Measurements from ENCODE around the gene RHO.

Gene RHO

DNA sequence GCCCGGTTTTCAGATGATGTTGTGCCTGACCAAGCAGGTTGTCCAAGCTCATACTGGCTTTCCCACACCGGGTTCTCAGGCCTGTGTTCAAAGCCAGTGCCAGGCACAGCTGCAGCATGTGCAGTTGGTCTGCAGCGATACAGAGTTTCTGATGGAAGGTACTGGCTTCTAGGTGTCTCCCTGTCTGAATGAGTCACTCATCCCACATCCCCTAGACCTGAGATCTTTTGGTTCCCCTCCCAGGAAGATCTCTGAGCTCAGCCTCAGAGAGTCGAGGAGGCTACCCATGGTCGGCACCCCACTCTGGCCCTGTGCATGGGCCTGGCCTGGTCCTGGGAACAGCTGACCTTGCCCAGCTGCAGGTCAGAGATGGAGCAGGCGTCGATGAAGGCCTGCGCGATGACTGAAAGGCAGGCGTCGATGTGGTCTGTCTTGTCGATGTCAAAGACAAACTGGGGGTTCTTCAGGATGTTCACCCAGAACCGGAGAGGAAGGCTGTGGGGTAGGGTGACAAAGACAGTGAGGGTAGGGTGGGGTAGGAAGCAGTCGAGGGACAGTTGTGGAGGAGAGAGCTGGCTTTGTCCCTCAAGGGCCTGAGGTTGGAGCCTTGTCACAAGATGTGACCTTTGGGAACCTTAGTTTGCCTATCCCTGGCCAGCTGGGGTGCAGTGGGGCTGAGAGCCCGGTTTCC is 29.8 kb downstream of the RHO start:
- ChIA-PET POLR2A (no interaction called here), CTCF (interaction anchor here (0.5 kb wide), 1 partner anchor 52 kb away, joined by 3 read pairs; no protein-coding TSS in a partner anchor)
- Histone ChIP-seq H3K9me3 (ENCODE audit: control insufficient read depth, insufficient read depth, low read depth, low read length) (no peaks in the 10 kb centered on the region), H3K36me3 (ENCODE audit: control insufficient read depth in 2 of 2, insufficient read depth in 1 of 2, low read length in 2 of 2) (peaks cover 0 to 51% of the 10 kb centered on the region in 2 experiments; a peak in 2 of 3 replicates), H3K4me3 (ENCODE audit: low read depth, low read length) (no peak overlapping the region), H3K4me1 (ENCODE audit: control insufficient read depth, insufficient read depth, low read length) (no peaks in the 10 kb centered on the region), H3K27ac (ENCODE audit: extremely low read depth, low read depth, low read length) (no peak overlapping the region)
- TF ChIP-seq ZFP37 (tag by site-specific recombination; IDR thresholded peaks at IDR 0.05) (no peak), ZNF350 (tag by site-specific recombination; IDR thresholded peaks at IDR 0.05) (no peak), ZNF292 (tag by site-specific recombination; IDR thresholded peaks at IDR 0.05; ENCODE audit: borderline replicate concordance, low read depth) (no peak), ZNF558 (tag by site-specific recombination; IDR thresholded peaks at IDR 0.05) (no peak), ZNF473 (tag by site-specific recombination; IDR thresholded peaks at IDR 0.05) (no peak)
- TF ChIP-seq, protein P1, sequence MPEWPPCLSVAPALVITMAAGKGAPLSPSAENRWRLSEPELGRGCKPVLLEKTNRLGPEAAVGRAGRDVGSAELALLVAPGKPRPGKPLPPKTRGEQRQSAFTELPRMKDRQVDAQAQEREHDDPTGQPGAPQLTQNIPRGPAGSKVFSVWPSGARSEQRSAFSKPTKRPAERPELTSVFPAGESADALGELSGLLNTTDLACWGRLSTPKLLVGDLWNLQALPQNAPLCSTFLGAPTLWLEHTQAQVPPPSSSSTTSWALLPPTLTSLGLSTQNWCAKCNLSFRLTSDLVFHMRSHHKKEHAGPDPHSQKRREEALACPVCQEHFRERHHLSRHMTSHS (tag by site-specific recombination; IDR thresholded peaks at IDR 0.05): no peak
- TF ChIP-seq, protein P2, sequence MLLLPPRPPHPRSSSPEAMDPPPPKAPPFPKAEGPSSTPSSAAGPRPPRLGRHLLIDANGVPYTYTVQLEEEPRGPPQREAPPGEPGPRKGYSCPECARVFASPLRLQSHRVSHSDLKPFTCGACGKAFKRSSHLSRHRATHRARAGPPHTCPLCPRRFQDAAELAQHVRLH (tag by site-specific recombination; IDR thresholded peaks at IDR 0.05): no peak
- TF ChIP-seq, protein P3, sequence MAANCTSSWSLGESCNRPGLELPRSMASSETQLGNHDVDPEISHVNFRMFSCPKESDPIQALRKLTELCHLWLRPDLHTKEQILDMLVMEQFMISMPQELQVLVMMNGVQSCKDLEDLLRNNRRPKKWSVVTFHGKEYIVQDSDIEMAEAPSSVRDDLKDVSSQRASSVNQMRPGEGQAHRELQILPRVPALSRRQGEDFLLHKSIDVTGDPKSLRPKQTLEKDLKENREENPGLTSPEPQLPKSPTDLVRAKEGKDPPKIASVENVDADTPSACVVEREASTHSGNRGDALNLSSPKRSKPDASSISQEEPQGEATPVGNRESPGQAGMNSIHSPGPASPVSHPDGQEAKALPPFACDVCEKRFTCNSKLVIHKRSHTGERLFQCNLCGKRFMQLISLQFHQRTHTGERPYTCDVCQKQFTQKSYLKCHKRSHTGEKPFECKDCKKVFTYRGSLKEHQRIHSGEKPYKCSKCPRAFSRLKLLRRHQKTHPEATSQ (tag by site-specific recombination; IDR thresholded peaks at IDR 0.05): no peak

DNA sequence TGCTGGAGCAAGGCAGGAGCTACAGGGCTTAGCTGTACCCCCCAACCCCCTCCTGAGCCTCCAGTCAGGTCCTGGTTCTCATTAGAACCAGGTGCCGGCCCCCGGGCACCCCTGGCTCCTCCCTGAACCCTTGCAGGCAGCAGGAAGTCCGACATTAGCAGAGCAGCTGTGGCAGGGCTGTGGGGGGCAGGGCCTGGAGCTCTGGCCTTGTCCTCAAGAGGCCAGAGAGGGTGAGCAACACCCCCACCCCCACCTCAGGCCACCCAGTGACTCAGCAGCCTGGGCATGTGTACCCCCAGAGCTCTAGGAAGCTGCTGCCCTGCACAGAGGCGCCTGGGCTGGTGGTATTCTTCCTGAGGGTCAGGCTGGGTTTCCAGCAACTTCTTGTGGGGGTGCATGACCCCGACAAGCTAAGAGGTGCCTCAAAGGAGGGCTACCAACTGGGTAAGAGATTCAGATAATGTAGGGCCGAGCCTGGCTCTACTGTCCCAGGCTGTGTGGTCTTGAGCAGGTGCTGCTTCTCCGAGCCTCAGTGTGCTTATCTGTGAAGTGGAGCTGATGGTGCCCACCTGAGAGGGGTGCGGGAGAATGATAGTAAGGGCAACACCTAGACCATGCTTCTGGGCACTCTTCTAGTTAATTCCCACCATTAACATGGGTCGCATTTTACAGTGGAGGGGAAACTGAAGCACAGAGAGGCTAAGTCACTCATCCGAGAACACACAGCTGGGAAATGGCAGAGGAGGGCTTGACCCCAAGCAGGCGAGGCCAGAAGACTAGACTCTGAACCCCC is 30.5 kb downstream of the RHO start:
- no peaks in the 10 kb centered on the region for H3K4me1 ChIP-seq (ENCODE audit: control insufficient read depth, insufficient read depth, low read length)
- no peak overlapping the region for H3K4me3 ChIP-seq (ENCODE audit: low read depth, low read length)
- H3K36me3 ChIP-seq (ENCODE audit: control insufficient read depth in 2 of 2, insufficient read depth in 1 of 2, low read length in 2 of 2): peaks cover 0 to 53% of the 10 kb centered on the region in 2 experiments; a peak in 2 of 3 replicates
- no peaks in the 10 kb centered on the region for H3K9me3 ChIP-seq (ENCODE audit: control insufficient read depth, insufficient read depth, low read depth, low read length)
- POLR2A ChIA-PET: no interaction called here
- CTCF ChIA-PET: interaction anchor here (0.5 kb wide), 1 partner anchor 53 kb away, joined by 3 read pairs; no protein-coding TSS in a partner anchor
- H3K27ac ChIP-seq (ENCODE audit: extremely low read depth, low read depth, low read length): no peak overlapping the region
- TF ChIP-seq ZSCAN30 (tag by site-specific recombination; IDR thresholded peaks at IDR 0.05): no peak
- TF ChIP-seq ZNF600 (tag by site-specific recombination; IDR thresholded peaks at IDR 0.05): no peak
- TF ChIP-seq, protein P4, sequence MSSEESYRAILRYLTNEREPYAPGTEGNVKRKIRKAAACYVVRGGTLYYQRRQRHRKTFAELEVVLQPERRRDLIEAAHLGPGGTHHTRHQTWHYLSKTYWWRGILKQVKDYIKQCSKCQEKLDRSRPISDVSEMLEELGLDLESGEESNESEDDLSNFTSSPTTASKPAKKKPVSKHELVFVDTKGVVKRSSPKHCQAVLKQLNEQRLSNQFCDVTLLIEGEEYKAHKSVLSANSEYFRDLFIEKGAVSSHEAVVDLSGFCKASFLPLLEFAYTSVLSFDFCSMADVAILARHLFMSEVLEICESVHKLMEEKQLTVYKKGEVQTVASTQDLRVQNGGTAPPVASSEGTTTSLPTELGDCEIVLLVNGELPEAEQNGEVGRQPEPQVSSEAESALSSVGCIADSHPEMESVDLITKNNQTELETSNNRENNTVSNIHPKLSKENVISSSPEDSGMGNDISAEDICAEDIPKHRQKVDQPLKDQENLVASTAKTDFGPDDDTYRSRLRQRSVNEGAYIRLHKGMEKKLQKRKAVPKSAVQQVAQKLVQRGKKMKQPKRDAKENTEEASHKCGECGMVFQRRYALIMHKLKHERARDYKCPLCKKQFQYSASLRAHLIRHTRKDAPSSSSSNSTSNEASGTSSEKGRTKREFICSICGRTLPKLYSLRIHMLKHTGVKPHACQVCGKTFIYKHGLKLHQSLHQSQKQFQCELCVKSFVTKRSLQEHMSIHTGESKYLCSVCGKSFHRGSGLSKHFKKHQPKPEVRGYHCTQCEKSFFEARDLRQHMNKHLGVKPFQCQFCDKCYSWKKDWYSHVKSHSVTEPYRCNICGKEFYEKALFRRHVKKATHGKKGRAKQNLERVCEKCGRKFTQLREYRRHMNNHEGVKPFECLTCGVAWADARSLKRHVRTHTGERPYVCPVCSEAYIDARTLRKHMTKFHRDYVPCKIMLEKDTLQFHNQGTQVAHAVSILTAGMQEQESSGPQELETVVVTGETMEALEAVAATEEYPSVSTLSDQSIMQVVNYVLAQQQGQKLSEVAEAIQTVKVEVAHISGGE (tag by site-specific recombination; conservative IDR thresholded peaks at IDR 0.05; ENCODE audit: low read depth): no peak
- no peak for TF ChIP-seq ZNF404 (tag by site-specific recombination; IDR thresholded peaks at IDR 0.05)
- TF ChIP-seq, protein P5, sequence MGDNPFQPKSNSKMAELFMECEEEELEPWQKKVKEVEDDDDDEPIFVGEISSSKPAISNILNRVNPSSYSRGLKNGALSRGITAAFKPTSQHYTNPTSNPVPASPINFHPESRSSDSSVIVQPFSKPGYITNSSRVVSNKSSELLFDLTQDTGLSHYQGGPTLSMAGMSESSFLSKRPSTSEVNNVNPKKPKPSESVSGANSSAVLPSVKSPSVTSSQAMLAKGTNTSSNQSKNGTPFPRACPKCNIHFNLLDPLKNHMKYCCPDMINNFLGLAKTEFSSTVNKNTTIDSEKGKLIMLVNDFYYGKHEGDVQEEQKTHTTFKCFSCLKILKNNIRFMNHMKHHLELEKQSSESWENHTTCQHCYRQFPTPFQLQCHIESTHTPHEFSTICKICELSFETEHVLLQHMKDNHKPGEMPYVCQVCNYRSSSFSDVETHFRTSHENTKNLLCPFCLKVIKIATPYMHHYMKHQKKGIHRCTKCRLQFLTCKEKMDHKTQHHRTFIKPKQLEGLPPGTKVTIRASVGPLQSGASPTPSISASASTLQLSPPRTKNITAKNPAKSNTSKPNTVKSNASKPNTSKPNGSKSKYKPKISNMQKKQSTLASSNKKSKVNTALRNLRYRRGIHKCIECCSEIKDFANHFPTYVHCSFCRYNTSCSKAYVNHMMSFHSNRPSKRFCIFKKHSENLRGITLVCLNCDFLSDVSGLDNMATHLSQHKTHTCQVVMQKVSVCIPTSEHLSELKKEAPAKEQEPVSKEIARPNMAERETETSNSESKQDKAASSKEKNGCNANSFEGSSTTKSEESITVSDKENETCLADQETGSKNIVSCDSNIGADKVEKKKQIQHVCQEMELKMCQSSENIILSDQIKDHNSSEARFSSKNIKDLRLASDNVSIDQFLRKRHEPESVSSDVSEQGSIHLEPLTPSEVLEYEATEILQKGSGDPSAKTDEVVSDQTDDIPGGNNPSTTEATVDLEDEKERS (tag by site-specific recombination; IDR thresholded peaks at IDR 0.05): no peak
- TF ChIP-seq ZNF768 (tag by site-specific recombination; IDR thresholded peaks at IDR 0.05): peak; percentile 38; the same call in 1 of the 2 replicates
- TF ChIP-seq, protein P6, sequence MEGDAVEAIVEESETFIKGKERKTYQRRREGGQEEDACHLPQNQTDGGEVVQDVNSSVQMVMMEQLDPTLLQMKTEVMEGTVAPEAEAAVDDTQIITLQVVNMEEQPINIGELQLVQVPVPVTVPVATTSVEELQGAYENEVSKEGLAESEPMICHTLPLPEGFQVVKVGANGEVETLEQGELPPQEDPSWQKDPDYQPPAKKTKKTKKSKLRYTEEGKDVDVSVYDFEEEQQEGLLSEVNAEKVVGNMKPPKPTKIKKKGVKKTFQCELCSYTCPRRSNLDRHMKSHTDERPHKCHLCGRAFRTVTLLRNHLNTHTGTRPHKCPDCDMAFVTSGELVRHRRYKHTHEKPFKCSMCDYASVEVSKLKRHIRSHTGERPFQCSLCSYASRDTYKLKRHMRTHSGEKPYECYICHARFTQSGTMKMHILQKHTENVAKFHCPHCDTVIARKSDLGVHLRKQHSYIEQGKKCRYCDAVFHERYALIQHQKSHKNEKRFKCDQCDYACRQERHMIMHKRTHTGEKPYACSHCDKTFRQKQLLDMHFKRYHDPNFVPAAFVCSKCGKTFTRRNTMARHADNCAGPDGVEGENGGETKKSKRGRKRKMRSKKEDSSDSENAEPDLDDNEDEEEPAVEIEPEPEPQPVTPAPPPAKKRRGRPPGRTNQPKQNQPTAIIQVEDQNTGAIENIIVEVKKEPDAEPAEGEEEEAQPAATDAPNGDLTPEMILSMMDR (tag by site-specific recombination; IDR thresholded peaks at IDR 0.05): no peak
- TF ChIP-seq, protein P7, sequence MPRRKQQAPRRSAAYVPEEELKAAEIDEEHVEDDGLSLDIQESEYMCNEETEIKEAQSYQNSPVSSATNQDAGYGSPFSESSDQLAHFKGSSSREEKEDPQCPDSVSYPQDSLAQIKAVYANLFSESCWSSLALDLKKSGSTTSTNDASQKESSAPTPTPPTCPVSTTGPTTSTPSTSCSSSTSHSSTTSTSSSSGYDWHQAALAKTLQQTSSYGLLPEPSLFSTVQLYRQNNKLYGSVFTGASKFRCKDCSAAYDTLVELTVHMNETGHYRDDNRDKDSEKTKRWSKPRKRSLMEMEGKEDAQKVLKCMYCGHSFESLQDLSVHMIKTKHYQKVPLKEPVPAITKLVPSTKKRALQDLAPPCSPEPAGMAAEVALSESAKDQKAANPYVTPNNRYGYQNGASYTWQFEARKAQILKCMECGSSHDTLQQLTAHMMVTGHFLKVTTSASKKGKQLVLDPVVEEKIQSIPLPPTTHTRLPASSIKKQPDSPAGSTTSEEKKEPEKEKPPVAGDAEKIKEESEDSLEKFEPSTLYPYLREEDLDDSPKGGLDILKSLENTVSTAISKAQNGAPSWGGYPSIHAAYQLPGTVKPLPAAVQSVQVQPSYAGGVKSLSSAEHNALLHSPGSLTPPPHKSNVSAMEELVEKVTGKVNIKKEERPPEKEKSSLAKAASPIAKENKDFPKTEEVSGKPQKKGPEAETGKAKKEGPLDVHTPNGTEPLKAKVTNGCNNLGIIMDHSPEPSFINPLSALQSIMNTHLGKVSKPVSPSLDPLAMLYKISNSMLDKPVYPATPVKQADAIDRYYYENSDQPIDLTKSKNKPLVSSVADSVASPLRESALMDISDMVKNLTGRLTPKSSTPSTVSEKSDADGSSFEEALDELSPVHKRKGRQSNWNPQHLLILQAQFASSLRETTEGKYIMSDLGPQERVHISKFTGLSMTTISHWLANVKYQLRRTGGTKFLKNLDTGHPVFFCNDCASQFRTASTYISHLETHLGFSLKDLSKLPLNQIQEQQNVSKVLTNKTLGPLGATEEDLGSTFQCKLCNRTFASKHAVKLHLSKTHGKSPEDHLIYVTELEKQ (tag by site-specific recombination; IDR thresholded peaks at IDR 0.05; ENCODE audit: borderline replicate concordance): no peak
- TF ChIP-seq ZNF785 (tag by site-specific recombination; IDR thresholded peaks at IDR 0.05): no peak

All from HEK293 (cell line).